Kidney (tissue), 14 donors: Measurements from ENCODE around the gene CNBP. TPM values are rescaled to one million over a fixed set of nuclear protein-coding genes. Genes with fewer than 3 reads are reported as not detected.
A peak's percentile ranks its signal among the peaks of the same experiment; 100 is the strongest.

ENCODE experiments used
- DNase-seq, 5 donors: peaks; one replicate each; pipeline ENCODE4 v3.0.0-alpha.2; 2013 to 2020
- FAIRE-seq: peaks from 2 replicates; lab custom pipeline; 2012; peaks lifted over from hg19 to GRCh38; lab: Jason Lieb, UNC
- H3K27ac ChIP-seq, 2 donors: one replicate each; pipeline ENCODE4 v1.7.0; 2013; ENCODE audit warnings: low read depth in 2 of 2, low read length in 2 of 2, inconsistent platforms in 1 of 2
- H3K27me3 ChIP-seq: one replicate; pipeline ENCODE4 v1.7.1; 2013; ENCODE audit warnings: low read length, inconsistent platforms; ENCODE audit not compliant: control insufficient read depth, insufficient read depth
- H3K36me3 ChIP-seq, 3 donors: one replicate each; pipeline versions ENCODE4 v1.7.0 to v1.7.1; 2013; ENCODE audit warnings: low read length in 3 of 3, control low read depth in 1 of 3, inconsistent platforms in 1 of 3; ENCODE audit not compliant: insufficient read depth in 3 of 3, control insufficient read depth in 2 of 3
- H3K4me1 ChIP-seq, 3 donors: one replicate each; pipeline versions ENCODE4 v1.7.0 to v1.7.1; 2013; ENCODE audit warnings: low read length in 3 of 3, inconsistent platforms in 1 of 3, low read depth in 1 of 3; ENCODE audit not compliant: control insufficient read depth in 2 of 3, insufficient read depth in 2 of 3
- H3K4me3 ChIP-seq, 3 donors: one replicate each; pipeline versions ENCODE4 v1.7.0 to v1.8.1; 2013; ENCODE audit warnings: low read length in 3 of 3, control low read depth in 1 of 3, inconsistent platforms in 1 of 3
- H3K9ac ChIP-seq, 3 donors: one replicate each; pipeline versions ENCODE4 v1.7.0 to v1.7.1; 2013; ENCODE audit warnings: low read length in 3 of 3, control low read depth in 1 of 3, inconsistent platforms in 1 of 3
- H3K9me3 ChIP-seq, 3 donors: one replicate each; pipeline versions ENCODE4 v1.7.0 to v1.7.1; 2013; ENCODE audit warnings: low read length in 3 of 3, control low read depth in 1 of 3, inconsistent platforms in 1 of 3; ENCODE audit not compliant: control insufficient read depth in 2 of 3, insufficient read depth in 1 of 3
- intact Hi-C: fragments of 100-400 bp; cut with DNase I; formaldehyde crosslinking; loops from one replicate; pipeline ENCODE4 v1.11.1; 2022
- polyA plus RNA-seq: library from polyadenylated mRNA; stranded (reverse); fragments of 350-450 nt; fragmentation: Illumina TruSeq; extraction: RNeasy Lipid Tissue Mini Kit (QIAGEN cat#74804); gene quantifications from one replicate; pipeline ENCODE4 v1.2.3, GENCODE V29; 2014; ENCODE audit warnings: low read depth, low replicate concordance; ENCODE audit not compliant: insufficient read depth
- total RNA-seq: library from RNA; stranded (reverse); fragmentation: NEBNext Ultra II Directional; extraction: Animal tissue kit (Norgen Biotek cat#: 25700); gene quantifications from one replicate; pipeline ENCODE4 v1.2.1, GENCODE V29; 2021
- TF ChIP-seq, protein P1 (sequence below): IDR thresholded peaks from 3 replicates; pipeline ENCODE4 v1.5.1; 2012; ENCODE audit warnings: mild to moderate bottlenecking, moderate library complexity, borderline replicate concordance; ENCODE audit not compliant: insufficient read depth; ENCODE audit errors: extremely low read depth
- donor health status: control.
- donor health status: control.
- donor health status: control.
- donor health status: control.
- donor health status: control.
- donor health status: DM: yes; HTN: yes; CAD: no.
- donor health status: Normal renal cell carcinoma (clear cell type).

Gene CNBP
- total and polyA plus RNA-seq, 2 donors from 2014 or later = 267 to 309 TPM

DNA sequence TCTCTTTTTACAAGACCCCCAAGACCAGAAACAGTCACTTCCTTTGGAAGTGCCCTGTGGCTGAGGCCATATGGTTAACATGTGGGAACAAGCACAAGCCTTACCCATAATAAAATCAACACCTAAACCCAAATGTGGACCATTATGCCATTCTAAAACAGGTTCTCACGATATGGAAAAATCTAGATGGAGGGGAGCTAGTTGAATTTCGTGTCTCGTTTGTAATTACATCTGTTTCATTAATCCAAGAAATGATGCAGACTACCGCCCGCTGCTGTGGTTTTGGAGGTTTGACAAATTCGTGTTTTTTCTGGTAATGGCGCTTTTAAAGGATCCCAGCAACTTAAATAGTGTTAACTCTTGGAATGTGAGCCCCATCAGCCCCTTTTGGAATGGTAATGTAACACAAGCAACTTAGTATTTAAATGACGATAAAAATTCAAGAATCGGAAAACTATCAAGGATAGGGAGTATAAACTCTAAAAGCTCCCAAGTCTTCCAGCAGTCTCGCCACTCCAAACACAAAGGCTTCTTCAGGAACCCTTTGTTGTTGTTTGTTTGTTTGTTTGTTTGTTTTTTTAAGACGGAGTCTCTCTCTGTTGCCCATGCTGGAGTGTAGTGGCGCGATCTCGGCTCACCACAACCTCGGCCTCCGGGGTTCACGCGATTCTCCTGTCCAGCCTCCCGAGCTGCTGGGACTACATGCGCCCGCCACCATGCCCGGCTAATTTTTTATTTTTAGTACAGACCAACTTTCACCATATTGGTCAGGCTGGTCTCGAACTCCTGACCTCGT is 1.1 kb downstream of the CNBP start:
- FAIRE-seq = no peak

DNA sequence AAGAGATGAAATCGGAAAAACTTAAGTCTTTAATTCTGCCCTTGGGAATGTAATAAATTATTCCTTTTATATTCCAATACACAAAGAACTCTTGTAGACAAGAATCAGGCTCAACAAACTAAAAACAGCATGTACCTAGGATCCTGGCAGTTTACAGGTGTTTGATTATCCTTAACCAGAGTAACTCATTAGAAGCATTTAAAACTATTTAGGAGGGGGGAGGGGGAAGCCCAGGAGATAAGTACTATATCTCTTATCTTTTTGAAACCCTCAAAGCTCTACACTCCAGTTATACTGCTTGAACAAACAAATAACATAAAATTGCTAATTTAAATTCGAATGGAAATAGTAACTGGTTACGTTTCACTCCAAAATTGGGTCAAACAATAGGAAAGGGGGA is 1.9 kb downstream of the CNBP start:
- H3K27ac ChIP-seq = peak overlapping the region in 1 of 2 donors; percentile 98
- H3K4me1 ChIP-seq = peaks cover 0 to 26% (median 18%) of the 10 kb centered on the region in 3 donors
- FAIRE-seq = no peak

More for the DNA sequence above, 1.1 kb downstream of the CNBP start:
- H3K27me3 ChIP-seq = no peaks in the 10 kb centered on the region
- intact Hi-C loops = no loop called here
- H3K9ac ChIP-seq = peak overlapping the region; percentile 78 to 80 (median 79)
- peak in 2 of 5 donors; percentile 35 to 38 for DNase-seq
- peak overlapping the region; percentile 98 for H3K27ac ChIP-seq
- H3K36me3 ChIP-seq = peaks cover 0 to 2% (median 0%) of the 10 kb centered on the region in 3 donors
- peak overlapping the region; percentile 73 to 93 (median 82) for H3K4me3 ChIP-seq
- no peaks in the 10 kb centered on the region for H3K9me3 ChIP-seq
- TF ChIP-seq, protein P1, sequence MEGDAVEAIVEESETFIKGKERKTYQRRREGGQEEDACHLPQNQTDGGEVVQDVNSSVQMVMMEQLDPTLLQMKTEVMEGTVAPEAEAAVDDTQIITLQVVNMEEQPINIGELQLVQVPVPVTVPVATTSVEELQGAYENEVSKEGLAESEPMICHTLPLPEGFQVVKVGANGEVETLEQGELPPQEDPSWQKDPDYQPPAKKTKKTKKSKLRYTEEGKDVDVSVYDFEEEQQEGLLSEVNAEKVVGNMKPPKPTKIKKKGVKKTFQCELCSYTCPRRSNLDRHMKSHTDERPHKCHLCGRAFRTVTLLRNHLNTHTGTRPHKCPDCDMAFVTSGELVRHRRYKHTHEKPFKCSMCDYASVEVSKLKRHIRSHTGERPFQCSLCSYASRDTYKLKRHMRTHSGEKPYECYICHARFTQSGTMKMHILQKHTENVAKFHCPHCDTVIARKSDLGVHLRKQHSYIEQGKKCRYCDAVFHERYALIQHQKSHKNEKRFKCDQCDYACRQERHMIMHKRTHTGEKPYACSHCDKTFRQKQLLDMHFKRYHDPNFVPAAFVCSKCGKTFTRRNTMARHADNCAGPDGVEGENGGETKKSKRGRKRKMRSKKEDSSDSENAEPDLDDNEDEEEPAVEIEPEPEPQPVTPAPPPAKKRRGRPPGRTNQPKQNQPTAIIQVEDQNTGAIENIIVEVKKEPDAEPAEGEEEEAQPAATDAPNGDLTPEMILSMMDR = no peak
- peaks cover 0 to 20% (median 11%) of the 10 kb centered on the region in 3 donors for H3K4me1 ChIP-seq

DNA sequence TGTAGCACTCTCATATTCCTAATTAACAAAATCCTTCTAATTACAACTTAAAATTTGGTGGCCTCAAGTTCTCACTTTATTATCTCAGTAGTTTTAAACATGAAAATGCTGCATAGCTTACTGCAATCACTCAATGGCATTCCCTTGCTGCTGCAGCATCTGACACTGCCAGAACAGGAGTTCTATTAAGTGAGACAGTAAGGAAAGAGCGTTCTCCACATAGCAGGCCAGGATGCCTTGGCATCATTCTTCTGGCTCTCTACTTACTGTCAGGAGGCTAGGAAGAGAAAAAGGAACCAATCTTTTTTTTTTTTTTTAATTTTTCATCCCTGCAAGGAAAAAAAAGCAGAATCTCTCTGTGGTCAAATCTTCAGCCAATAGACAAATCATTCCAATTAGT is 3.2 kb downstream of the CNBP start:
- H3K27me3 ChIP-seq = no peaks in the 10 kb centered on the region
- H3K36me3 ChIP-seq = peaks cover 0 to 2% (median 0%) of the 10 kb centered on the region in 3 donors
- H3K9me3 ChIP-seq = no peaks in the 10 kb centered on the region
- H3K9ac ChIP-seq = no peak overlapping the region
- H3K4me3 ChIP-seq = peak overlapping the region in 2 of 3 donors; percentile 16 to 50
- H3K27ac ChIP-seq = no peak overlapping the region
- FAIRE-seq (no peak), DNase-seq (no peak)
- peaks cover 0 to 28% (median 21%) of the 10 kb centered on the region in 3 donors for H3K4me1 ChIP-seq
- intact Hi-C loops = no loop called here
- TF ChIP-seq, protein P1 = no peak

More for the DNA sequence above, 1.9 kb downstream of the CNBP start:
- H3K9ac ChIP-seq = peak overlapping the region; percentile 4 to 80 (median 79)
- H3K27me3 ChIP-seq = no peaks in the 10 kb centered on the region
- DNase-seq = peak in 2 of 5 donors; percentile 4 to 8
- intact Hi-C loops = no loop called here
- H3K36me3 ChIP-seq = peaks cover 0 to 2% (median 0%) of the 10 kb centered on the region in 3 donors
- TF ChIP-seq, protein P1 = no peak
- no peaks in the 10 kb centered on the region for H3K9me3 ChIP-seq
- peak overlapping the region; percentile 73 to 93 (median 82) for H3K4me3 ChIP-seq
